ENCODE measurements around the gene RNASET2. TPM values are rescaled to one million over a fixed set of nuclear protein-coding genes. Genes with fewer than 3 reads are reported as not detected.

The RNASET2 gene
- total RNA-seq, 2 experiments from 2014 or later = 62.5 to 66.1 TPM

- no peak overlapping the region for H3K4me3 Mint-ChIP-seq
- ChIA-PET CTCF (interaction anchor here (1.0 kb wide), 1 partner anchor 55 kb away, joined by 3 read pairs; no protein-coding TSS in a partner anchor), POLR2A (interaction anchor here (0.6 to 4.6 kb wide), 2 partner anchors 9 to 103 kb away, joined by 3 to 41 read pairs; partner anchors contain the start of gene RNASET2)
- peaks cover 48% of the 10 kb centered on the region for H3K4me1 Mint-ChIP-seq (ENCODE audit: low read depth)
- peaks cover 37% of the 10 kb centered on the region for H3K36me3 Mint-ChIP-seq
- no peaks in the 10 kb centered on the region for H3K9me3 Mint-ChIP-seq
- H3K27me3 Mint-ChIP-seq = no peaks in the 10 kb centered on the region
- peak overlapping the region; percentile 72 for H3K27ac Mint-ChIP-seq
- intact Hi-C loops (cut with micrococcal nuclease) = loop anchor here (5.0 kb wide), 1 partner anchor 402 kb away; no protein-coding TSS in a partner anchor
- no peak for DNase-seq
Measured at GRCh38 chr6:166944666-166945256, 11.6 kb downstream of the RNASET2 start.

DNA sequence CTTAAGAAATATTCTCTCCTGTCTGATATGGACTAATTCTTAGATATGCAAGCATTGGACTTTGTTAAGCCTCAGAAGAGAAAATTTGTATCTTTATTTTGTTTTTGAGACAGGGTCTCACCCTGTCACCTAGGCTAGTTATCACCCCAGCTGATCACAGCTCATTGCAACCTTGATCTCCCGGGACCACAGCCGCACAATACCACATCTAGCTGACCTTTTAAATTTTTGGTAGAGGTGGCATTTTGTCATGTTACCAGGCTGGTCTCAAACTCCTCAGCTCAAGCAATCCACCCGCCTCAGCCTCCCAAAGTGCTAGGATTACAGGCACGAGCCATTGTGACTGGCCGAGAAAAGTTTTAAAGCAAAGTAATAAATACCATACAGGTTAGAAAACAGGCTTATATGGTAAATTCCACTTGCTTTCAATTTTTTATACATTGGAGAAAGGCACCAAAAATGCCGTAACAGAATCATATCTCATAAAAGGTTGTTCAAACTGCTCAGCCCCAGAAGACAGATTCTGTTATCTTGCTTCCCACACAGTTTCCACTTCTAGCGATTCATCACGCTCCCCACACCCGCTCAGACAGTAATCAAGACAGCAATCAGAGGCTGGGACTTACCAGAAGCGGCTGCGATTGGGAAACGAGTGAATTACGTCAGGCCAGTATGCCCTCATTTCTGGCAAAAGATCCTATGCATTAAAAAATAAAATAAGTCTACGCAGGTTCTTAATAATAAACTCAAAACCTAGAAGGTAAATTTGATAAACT is 13.8 kb downstream of the RNASET2 start:
- Mint-ChIP-seq H3K4me1 (ENCODE audit: low read depth) (peaks cover 45% of the 10 kb centered on the region), H3K27me3 (no peaks in the 10 kb centered on the region), H3K4me3 (peak overlapping the region; percentile 49), H3K9me3 (no peaks in the 10 kb centered on the region), H3K27ac (peak overlapping the region; percentile 95), H3K36me3 (peaks cover 48% of the 10 kb centered on the region)
- ChIA-PET CTCF (interaction anchor here (1.1 to 5.3 kb wide), 4 partner anchors 10 to 168 kb away, joined by 3 to 50 read pairs (median 5); partner anchors contain the start of gene RNASET2), POLR2A (interaction anchor here (4.6 kb wide), 1 partner anchor 12 kb away, joined by 41 read pairs; the partner anchor contains the start of gene RNASET2)
- intact Hi-C loops (cut with micrococcal nuclease) = loop anchor here (1.0 to 5.0 kb wide), 5 partner anchors 9 to 400 kb away; partner anchors contain the start of gene RNASET2
- peak; percentile 91 for DNase-seq

GRCh38 chr6:166940643-166941068 is 15.7 kb downstream of the RNASET2 start:
- Mint-ChIP-seq H3K27me3 (no peaks in the 10 kb centered on the region), H3K4me3 (no peak overlapping the region), H3K27ac (no peak overlapping the region), H3K9me3 (no peaks in the 10 kb centered on the region), H3K36me3 (peaks cover 43% of the 10 kb centered on the region), H3K4me1 (ENCODE audit: low read depth) (peaks cover 47% of the 10 kb centered on the region)
- POLR2A ChIA-PET = interaction anchor here (0.6 to 4.6 kb wide), 3 partner anchors 13 to 411 kb away, joined by 3 to 41 read pairs (median 3); partner anchors contain the start of gene RNASET2
- DNase-seq = peak; percentile 41
- CTCF ChIA-PET = interaction anchor here (1.1 to 5.3 kb wide), 4 partner anchors 12 to 166 kb away, joined by 3 to 50 read pairs (median 5); no protein-coding TSS in a partner anchor
- intact Hi-C loops (cut with micrococcal nuclease) = loop anchor here (5.0 kb wide), 1 partner anchor 398 kb away; no protein-coding TSS in a partner anchor

DNA sequence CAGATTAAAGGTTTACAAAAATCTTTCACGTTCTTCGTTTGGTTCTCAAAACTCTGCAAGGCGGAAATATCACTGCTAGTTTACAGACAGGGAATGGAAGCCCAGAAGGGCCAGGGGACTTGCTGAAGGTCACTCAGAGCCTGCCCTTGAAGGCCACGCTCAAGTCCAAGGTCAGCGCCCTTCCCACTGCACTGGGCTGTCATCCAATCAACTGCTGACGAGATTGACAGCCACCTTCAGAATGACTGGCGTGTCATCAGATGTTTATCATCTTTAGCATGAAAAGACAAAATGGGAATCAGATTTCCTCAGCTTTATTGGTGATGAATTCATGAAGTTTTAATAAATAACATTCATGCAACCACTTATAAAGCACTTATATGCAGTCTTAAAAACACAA is 16.5 kb downstream of the RNASET2 start:
- Mint-ChIP-seq H3K4me3 (no peak overlapping the region), H3K4me1 (ENCODE audit: low read depth) (peaks cover 44% of the 10 kb centered on the region), H3K27ac (peak overlapping the region; percentile 16), H3K27me3 (no peaks in the 10 kb centered on the region), H3K9me3 (no peaks in the 10 kb centered on the region), H3K36me3 (peaks cover 40% of the 10 kb centered on the region)
- no peak for DNase-seq
- intact Hi-C loops (cut with micrococcal nuclease) = loop anchor here (5.0 kb wide), 1 partner anchor 398 kb away; no protein-coding TSS in a partner anchor
- ChIA-PET POLR2A (interaction anchor here (0.6 kb wide), 1 partner anchor 57 kb away, joined by 3 read pairs; no protein-coding TSS in a partner anchor), CTCF (interaction anchor here (2.3 to 5.3 kb wide), 2 partner anchors 12 to 165 kb away, joined by 7 to 50 read pairs; no protein-coding TSS in a partner anchor)

DNA sequence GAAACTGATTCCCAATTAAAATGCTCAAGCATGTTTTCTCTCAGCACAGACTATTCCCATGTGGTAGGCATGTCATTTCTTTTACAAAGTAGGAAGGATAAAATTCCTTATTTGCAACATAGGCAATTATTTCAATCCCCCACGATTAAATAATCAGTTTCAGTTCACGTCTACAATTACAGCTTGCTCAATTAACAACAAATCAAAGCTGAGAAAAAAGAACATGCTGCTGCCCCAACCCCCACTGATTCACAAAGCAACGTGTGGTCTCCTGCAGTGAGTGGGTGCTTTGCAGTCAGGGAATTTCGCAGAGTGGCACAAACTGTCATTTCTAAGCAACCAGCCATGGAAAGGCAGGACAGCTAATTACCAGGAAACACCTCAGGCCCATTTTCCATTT is 17.0 kb downstream of the RNASET2 start:
- POLR2A ChIA-PET = no interaction called here
- Mint-ChIP-seq H3K27me3 (no peaks in the 10 kb centered on the region), H3K4me3 (no peak overlapping the region), H3K4me1 (ENCODE audit: low read depth) (peaks cover 44% of the 10 kb centered on the region), H3K36me3 (peaks cover 42% of the 10 kb centered on the region), H3K9me3 (no peaks in the 10 kb centered on the region), H3K27ac (peak overlapping the region; percentile 16)
- DNase-seq = no peak
- CTCF ChIA-PET = interaction anchor here (5.3 kb wide), 1 partner anchor 13 kb away, joined by 50 read pairs; no protein-coding TSS in a partner anchor
- intact Hi-C loops (cut with micrococcal nuclease) = no loop called here

GRCh38 chr6:166938704-166939103 is 17.6 kb downstream of the RNASET2 start:
- H3K4me1 Mint-ChIP-seq (ENCODE audit: low read depth) = peaks cover 44% of the 10 kb centered on the region
- ChIA-PET CTCF (interaction anchor here (5.3 kb wide), 1 partner anchor 13 kb away, joined by 50 read pairs; no protein-coding TSS in a partner anchor), POLR2A (interaction anchor here (1.5 kb wide), 1 partner anchor 18 kb away, joined by 6 read pairs; the partner anchor contains the start of gene RNASET2)
- no peak overlapping the region for H3K4me3 Mint-ChIP-seq
- H3K27me3 Mint-ChIP-seq = no peaks in the 10 kb centered on the region
- intact Hi-C loops (cut with micrococcal nuclease) = no loop called here
- DNase-seq = no peak
- no peaks in the 10 kb centered on the region for H3K9me3 Mint-ChIP-seq
- H3K27ac Mint-ChIP-seq = no peak overlapping the region
- peaks cover 42% of the 10 kb centered on the region for H3K36me3 Mint-ChIP-seq

GRCh38 chr6:166938150-166938549 is 18.2 kb downstream of the RNASET2 start:
- no peaks in the 10 kb centered on the region for H3K27me3 Mint-ChIP-seq
- no peaks in the 10 kb centered on the region for H3K9me3 Mint-ChIP-seq
- DNase-seq = no peak
- ChIA-PET CTCF (interaction anchor here (1.4 kb wide), 1 partner anchor 14 kb away, joined by 7 read pairs; no protein-coding TSS in a partner anchor), POLR2A (interaction anchor here (1.3 to 1.8 kb wide), 3 partner anchors 12 to 61 kb away, joined by 3 to 7 read pairs (median 6); partner anchors contain the start of genes CEP43 and RNASET2)
- intact Hi-C loops (cut with micrococcal nuclease) = no loop called here
- H3K4me1 Mint-ChIP-seq (ENCODE audit: low read depth) = peaks cover 41% of the 10 kb centered on the region
- peaks cover 39% of the 10 kb centered on the region for H3K36me3 Mint-ChIP-seq
- no peak overlapping the region for H3K4me3 Mint-ChIP-seq
- no peak overlapping the region for H3K27ac Mint-ChIP-seq

- POLR2A ChIA-PET = interaction anchor here (1.2 to 1.8 kb wide), 5 partner anchors 9 to 61 kb away, joined by 3 to 7 read pairs (median 5); partner anchors contain the start of genes CEP43 and RNASET2
Measured at GRCh38 chr6:166937746-166938145, 18.6 kb downstream of the RNASET2 start.

DNA sequence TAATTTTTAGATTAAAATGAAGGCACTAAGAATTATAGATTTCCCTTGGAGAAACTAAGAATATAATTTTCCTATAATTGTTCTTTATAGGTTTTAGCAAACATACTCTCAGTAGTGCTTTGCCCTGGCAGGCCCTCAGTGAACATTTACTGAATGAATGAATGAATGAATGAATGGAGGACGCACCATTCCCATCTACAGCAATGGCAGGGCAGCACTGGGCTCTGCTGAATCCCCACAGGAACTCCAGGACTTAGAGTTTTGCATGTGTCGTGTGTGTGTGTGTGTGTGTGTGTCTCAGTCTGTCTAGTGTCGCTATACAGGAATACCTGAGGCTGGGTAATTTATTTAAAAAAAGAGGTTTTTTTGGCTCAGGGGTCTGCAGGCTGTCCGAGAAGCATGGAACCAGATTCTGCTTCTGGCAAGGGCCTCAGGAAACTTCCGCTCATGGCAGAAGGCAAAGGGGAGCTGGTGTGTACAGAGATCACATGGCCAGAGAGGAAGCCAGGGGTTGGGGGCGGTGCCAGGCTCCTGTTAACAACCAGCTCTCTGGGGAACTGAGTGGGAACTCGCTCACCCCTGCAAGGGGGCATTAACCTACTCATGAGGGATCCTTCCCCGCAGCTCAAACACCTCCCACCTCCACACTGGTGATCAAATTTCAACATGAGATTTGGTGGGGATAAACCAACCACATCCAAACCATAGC is 20.1 kb downstream of the RNASET2 start:
- Mint-ChIP-seq H3K36me3 (peaks cover 41% of the 10 kb centered on the region), H3K4me3 (no peak overlapping the region), H3K27ac (peak overlapping the region; percentile 58), H3K9me3 (no peaks in the 10 kb centered on the region), H3K4me1 (ENCODE audit: low read depth) (peaks cover 29% of the 10 kb centered on the region), H3K27me3 (no peaks in the 10 kb centered on the region)
- ChIA-PET CTCF (interaction anchor here (1.4 kb wide), 1 partner anchor 15 kb away, joined by 7 read pairs; no protein-coding TSS in a partner anchor), POLR2A (interaction anchor here (1.2 to 1.8 kb wide), 3 partner anchors 8 to 16 kb away, joined by 3 to 7 read pairs (median 5); no protein-coding TSS in a partner anchor)
- intact Hi-C loops (cut with micrococcal nuclease) = no loop called here
- peak; percentile 39 for DNase-seq

More at GRCh38 chr6:166937746-166938145, 18.6 kb downstream of the RNASET2 start:
- Mint-ChIP-seq H3K4me3 (no peak overlapping the region), H3K36me3 (peaks cover 40% of the 10 kb centered on the region), H3K9me3 (no peaks in the 10 kb centered on the region), H3K4me1 (ENCODE audit: low read depth) (peaks cover 37% of the 10 kb centered on the region), H3K27me3 (no peaks in the 10 kb centered on the region), H3K27ac (no peak overlapping the region)
- CTCF ChIA-PET = interaction anchor here (1.4 kb wide), 1 partner anchor 14 kb away, joined by 7 read pairs; no protein-coding TSS in a partner anchor
- DNase-seq = no peak
- intact Hi-C loops (cut with micrococcal nuclease) = no loop called here

- Mint-ChIP-seq H3K4me1 (ENCODE audit: low read depth) (peaks cover 30% of the 10 kb centered on the region), H3K27ac (peak overlapping the region; percentile 65), H3K4me3 (no peak overlapping the region), H3K9me3 (no peaks in the 10 kb centered on the region), H3K36me3 (peaks cover 40% of the 10 kb centered on the region), H3K27me3 (no peaks in the 10 kb centered on the region)
- POLR2A ChIA-PET = interaction anchor here (0.5 kb wide), 1 partner anchor 394 kb away, joined by 3 read pairs; no protein-coding TSS in a partner anchor
- DNase-seq = no peak
- intact Hi-C loops (cut with micrococcal nuclease) = no loop called here
- CTCF ChIA-PET = interaction anchor here (1.8 kb wide), 1 partner anchor 55 kb away, joined by 7 read pairs; no protein-coding TSS in a partner anchor
Measured at GRCh38 chr6:166935353-166935752, 21.0 kb downstream of the RNASET2 start.

- intact Hi-C loops (cut with micrococcal nuclease) = no loop called here
- peaks cover 36% of the 10 kb centered on the region for H3K36me3 Mint-ChIP-seq
- no peak overlapping the region for H3K4me3 Mint-ChIP-seq
- H3K27me3 Mint-ChIP-seq = no peaks in the 10 kb centered on the region
- H3K4me1 Mint-ChIP-seq (ENCODE audit: low read depth) = peaks cover 24% of the 10 kb centered on the region
- ChIA-PET CTCF (interaction anchor here (1.8 kb wide), 1 partner anchor 56 kb away, joined by 7 read pairs; no protein-coding TSS in a partner anchor), POLR2A (no interaction called here)
- H3K27ac Mint-ChIP-seq = no peak overlapping the region
- DNase-seq = no peak
- no peaks in the 10 kb centered on the region for H3K9me3 Mint-ChIP-seq
Measured at GRCh38 chr6:166934174-166934573, 22.2 kb downstream of the RNASET2 start.
